Activated T-helper 17 cell treated with anti-CD3 and anti-CD28 coated beads, Interleukin-2, amount 50 U/mL, for 72 hours (primary cell): ENCODE results near the gene TRIM44. TPM values are rescaled to one million over a fixed set of nuclear protein-coding genes. Genes with fewer than 3 reads are reported as not detected.

Source experiments
- ATAC-seq: fragments of 150-1000 bp; cut with Tn5 transposase; replicated peaks from 2 replicates; pipeline ENCODE4 v1.10.0; 2021; ENCODE audit warnings: mild to moderate bottlenecking, moderate library complexity
- H3K27ac Mint-ChIP-seq: one replicate; pipeline ENCODE4 v1.8.0; 2022; ENCODE audit warnings: mixed read lengths
- H3K27me3 Mint-ChIP-seq: one replicate; pipeline ENCODE4 v1.8.0; 2022; ENCODE audit warnings: mixed read lengths
- H3K36me3 Mint-ChIP-seq: one replicate; pipeline ENCODE4 v1.8.0; 2022; ENCODE audit warnings: low read depth, mild to moderate bottlenecking, mixed read lengths
- H3K4me1 Mint-ChIP-seq: one replicate; pipeline ENCODE4 v1.8.0; 2022; ENCODE audit warnings: mixed read lengths
- H3K4me3 Mint-ChIP-seq: one replicate; pipeline ENCODE4 v1.8.0; 2022; ENCODE audit warnings: mild to moderate bottlenecking, mixed read lengths
- H3K9me3 Mint-ChIP-seq: one replicate; pipeline ENCODE4 v1.8.0; 2022; ENCODE audit warnings: mixed read lengths
- total RNA-seq, 2 donors: library from RNA; stranded (reverse); gene quantifications; one replicate each; pipeline ENCODE4 v1.2.3, GENCODE V29; 2022

TRIM44 gene
- total RNA-seq, 2 donors from 2014 or later: 14.3 to 17.7 TPM

- peaks cover 47% of the 10 kb centered on the region for H3K4me1 Mint-ChIP-seq
- H3K4me3 Mint-ChIP-seq: no peak overlapping the region
- H3K27ac Mint-ChIP-seq: peak overlapping the region; percentile 16
- H3K36me3 Mint-ChIP-seq: peaks cover 6% of the 10 kb centered on the region
- no peak for ATAC-seq
- no peaks in the 10 kb centered on the region for H3K27me3 Mint-ChIP-seq
- H3K9me3 Mint-ChIP-seq: no peaks in the 10 kb centered on the region
Observed at GRCh38 chr11:35675901-35676610, 13.5 kb downstream of the TRIM44 start.

DNA sequence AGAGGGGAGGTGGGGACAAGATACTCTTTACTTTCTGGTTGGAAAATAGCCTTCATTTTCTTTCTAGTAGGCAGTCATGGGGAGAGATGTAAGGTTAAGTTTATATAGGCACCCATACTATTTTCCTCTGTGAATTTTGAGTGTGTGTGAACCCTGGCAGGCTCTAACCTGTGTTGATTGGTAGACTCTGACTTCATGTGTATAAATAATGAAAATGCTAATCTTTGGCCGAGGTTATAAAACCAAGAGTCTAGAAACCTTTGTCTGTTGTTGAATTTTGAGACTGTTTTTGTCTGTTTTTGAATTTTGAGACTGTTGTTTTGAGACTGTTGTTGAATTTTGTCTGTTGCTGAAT, 14.0 kb downstream of the TRIM44 start:
- Mint-ChIP-seq H3K36me3 (peaks cover 6% of the 10 kb centered on the region), H3K9me3 (no peaks in the 10 kb centered on the region), H3K27me3 (no peaks in the 10 kb centered on the region), H3K27ac (peak overlapping the region; percentile 16), H3K4me3 (no peak overlapping the region), H3K4me1 (peaks cover 47% of the 10 kb centered on the region)
- no peak for ATAC-seq

DNA sequence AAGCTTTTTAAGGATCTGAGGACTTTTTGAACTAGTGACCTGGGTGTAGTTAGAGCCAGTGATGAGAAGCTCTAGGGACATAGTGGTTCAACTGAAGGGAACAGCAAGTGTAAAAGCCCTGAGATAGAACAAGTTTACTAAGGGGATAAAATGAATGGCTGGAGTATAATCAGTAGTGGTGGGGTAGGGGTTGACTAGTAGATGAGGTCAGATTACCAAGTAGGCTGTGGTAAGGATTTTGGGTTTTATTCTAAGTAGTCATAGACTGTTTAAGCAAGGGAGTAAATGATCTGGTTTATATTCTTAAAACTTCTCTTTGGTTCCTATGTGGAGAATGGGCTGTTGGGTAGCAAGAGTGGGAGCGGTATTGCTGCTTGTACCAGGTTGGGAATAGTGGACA, 15.3 kb downstream of the TRIM44 start:
- H3K27ac Mint-ChIP-seq: peak overlapping the region; percentile 23
- H3K4me1 Mint-ChIP-seq: peaks cover 44% of the 10 kb centered on the region
- peak; percentile 56 for ATAC-seq
- H3K27me3 Mint-ChIP-seq: no peaks in the 10 kb centered on the region
- no peak overlapping the region for H3K4me3 Mint-ChIP-seq
- H3K9me3 Mint-ChIP-seq: no peaks in the 10 kb centered on the region
- peaks cover 6% of the 10 kb centered on the region for H3K36me3 Mint-ChIP-seq

GRCh38 chr11:35678471-35678870, 15.9 kb downstream of the TRIM44 start:
- Mint-ChIP-seq H3K27me3 (no peaks in the 10 kb centered on the region), H3K36me3 (peaks cover 6% of the 10 kb centered on the region), H3K4me1 (peaks cover 45% of the 10 kb centered on the region), H3K4me3 (no peak overlapping the region), H3K27ac (no peak overlapping the region), H3K9me3 (no peaks in the 10 kb centered on the region)
- ATAC-seq: no peak

DNA sequence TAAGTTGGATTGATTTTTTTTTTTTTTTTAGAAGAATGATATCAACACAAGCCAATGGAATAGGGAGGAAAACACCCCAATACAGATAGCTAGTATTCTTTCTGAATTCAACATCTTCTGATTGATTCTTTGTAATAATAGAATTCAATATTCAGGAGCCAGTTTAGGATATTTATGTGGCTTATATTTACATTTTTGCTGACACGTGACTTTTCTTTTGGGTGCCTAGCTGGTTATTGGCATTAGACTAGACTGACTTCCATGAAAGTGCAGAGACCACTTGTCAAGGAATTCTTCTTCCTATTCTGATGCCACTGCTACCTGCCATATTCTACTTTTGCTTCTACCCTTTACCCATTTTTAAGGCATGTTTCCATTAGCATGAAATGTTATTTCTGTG, 16.4 kb downstream of the TRIM44 start:
- Mint-ChIP-seq H3K9me3 (no peaks in the 10 kb centered on the region), H3K4me1 (peaks cover 43% of the 10 kb centered on the region), H3K36me3 (peaks cover 6% of the 10 kb centered on the region), H3K4me3 (no peak overlapping the region), H3K27ac (no peak overlapping the region), H3K27me3 (no peaks in the 10 kb centered on the region)
- ATAC-seq: no peak

DNA sequence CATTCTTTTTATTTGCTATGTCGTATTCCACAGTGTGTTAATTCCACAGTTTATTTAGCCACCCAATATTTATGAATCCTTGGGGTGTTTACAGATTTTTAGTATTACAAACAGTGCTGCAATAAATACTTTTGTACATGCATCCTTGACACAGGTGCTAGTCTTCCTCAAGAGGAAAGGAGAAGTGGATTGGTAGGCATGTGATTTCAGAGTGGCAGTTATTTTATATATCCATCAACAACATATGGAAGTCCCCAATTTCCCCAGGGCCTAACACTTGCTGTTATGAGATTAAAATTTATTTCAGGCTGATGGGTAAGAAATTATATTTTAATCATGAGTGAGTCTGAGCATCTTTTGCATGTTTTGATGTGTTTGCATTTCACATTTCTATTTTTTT, 17.9 kb downstream of the TRIM44 start:
- Mint-ChIP-seq H3K4me3 (no peak overlapping the region), H3K27ac (no peak overlapping the region), H3K9me3 (no peaks in the 10 kb centered on the region), H3K36me3 (peaks cover 14% of the 10 kb centered on the region), H3K27me3 (no peaks in the 10 kb centered on the region), H3K4me1 (peaks cover 34% of the 10 kb centered on the region)
- no peak for ATAC-seq

GRCh38 chr11:35681163-35681767, 18.7 kb downstream of the TRIM44 start:
- no peaks in the 10 kb centered on the region for H3K9me3 Mint-ChIP-seq
- H3K27ac Mint-ChIP-seq: no peak overlapping the region
- H3K36me3 Mint-ChIP-seq: peaks cover 21% of the 10 kb centered on the region
- no peaks in the 10 kb centered on the region for H3K27me3 Mint-ChIP-seq
- no peak overlapping the region for H3K4me3 Mint-ChIP-seq
- peak; percentile 72 for ATAC-seq
- H3K4me1 Mint-ChIP-seq: peaks cover 29% of the 10 kb centered on the region

DNA sequence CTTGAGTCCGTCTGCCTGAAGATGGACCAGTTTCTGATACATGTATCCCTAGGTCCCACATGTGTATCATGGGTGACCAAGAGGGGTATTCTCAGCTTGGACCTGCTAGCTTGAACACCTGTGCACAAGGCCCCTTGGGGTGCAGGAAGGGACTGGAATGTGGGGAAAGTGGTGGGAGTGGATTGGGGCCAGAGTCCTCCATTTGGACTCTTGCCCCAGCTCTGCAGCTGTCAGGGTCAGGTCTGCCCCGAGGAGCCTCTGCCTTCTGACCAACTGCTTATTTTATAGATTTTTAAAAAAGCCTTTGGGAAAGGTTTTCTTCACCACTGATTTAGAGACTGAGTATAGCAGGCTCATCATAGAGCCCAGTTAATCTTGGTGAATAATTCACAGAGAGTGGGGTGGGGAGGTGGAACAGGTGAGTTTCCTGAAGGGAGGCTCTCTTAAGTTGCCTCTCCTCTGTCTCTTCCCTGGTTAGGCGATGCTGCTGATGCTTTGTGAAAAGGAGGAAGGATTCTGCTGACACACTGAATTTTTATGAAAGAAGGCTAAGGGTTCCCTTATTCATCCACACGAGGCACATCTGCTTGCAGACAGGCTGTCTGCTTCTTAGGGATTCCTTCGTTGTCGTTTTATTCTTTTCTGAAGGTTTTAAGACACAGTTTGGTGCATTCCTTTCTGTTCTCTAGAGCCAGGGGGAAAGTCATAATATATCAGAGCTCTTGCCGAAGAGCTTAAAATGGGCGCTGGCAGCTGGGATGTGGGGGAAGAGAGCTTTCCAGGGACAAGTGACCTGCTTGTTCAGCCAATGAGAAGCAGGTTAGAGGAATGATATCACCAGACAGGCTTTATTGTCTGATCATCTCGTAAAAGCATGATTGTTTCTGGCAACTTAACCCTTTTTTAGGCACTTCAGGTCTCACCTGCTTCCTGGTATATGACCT, 19.9 kb downstream of the TRIM44 start:
- no peak for ATAC-seq
- Mint-ChIP-seq H3K9me3 (no peaks in the 10 kb centered on the region), H3K27me3 (no peaks in the 10 kb centered on the region), H3K27ac (peak overlapping the region; percentile 33), H3K36me3 (peaks cover 34% of the 10 kb centered on the region), H3K4me3 (no peak overlapping the region), H3K4me1 (peaks cover 29% of the 10 kb centered on the region)

GRCh38 chr11:35683728-35684339, 21.3 kb downstream of the TRIM44 start:
- no peaks in the 10 kb centered on the region for H3K9me3 Mint-ChIP-seq
- H3K36me3 Mint-ChIP-seq: peaks cover 41% of the 10 kb centered on the region

GRCh38 chr11:35688023-35688422, 25.4 kb downstream of the TRIM44 start:
- no peak overlapping the region for H3K4me3 Mint-ChIP-seq
- H3K27me3 Mint-ChIP-seq: no peaks in the 10 kb centered on the region
- peaks cover 66% of the 10 kb centered on the region for H3K36me3 Mint-ChIP-seq
- no peaks in the 10 kb centered on the region for H3K9me3 Mint-ChIP-seq
- H3K27ac Mint-ChIP-seq: no peak overlapping the region
- peaks cover 11% of the 10 kb centered on the region for H3K4me1 Mint-ChIP-seq
- ATAC-seq: peak; percentile 56

More at GRCh38 chr11:35683728-35684339, 21.3 kb downstream of the TRIM44 start:
- Mint-ChIP-seq H3K27ac (no peak overlapping the region), H3K27me3 (no peaks in the 10 kb centered on the region), H3K4me1 (peaks cover 21% of the 10 kb centered on the region), H3K4me3 (no peak overlapping the region)
- ATAC-seq: no peak

GRCh38 chr11:35689081-35689996, 26.8 kb downstream of the TRIM44 start:
- H3K27ac Mint-ChIP-seq: no peak overlapping the region
- H3K36me3 Mint-ChIP-seq: peaks cover 80% of the 10 kb centered on the region
- H3K4me1 Mint-ChIP-seq: peaks cover 3% of the 10 kb centered on the region

GRCh38 chr11:35702126-35702525, 39.6 kb downstream of the TRIM44 start:
- Mint-ChIP-seq H3K4me3 (no peak overlapping the region), H3K36me3 (peaks cover 4% of the 10 kb centered on the region), H3K27me3 (no peaks in the 10 kb centered on the region), H3K4me1 (no peaks in the 10 kb centered on the region), H3K27ac (no peak overlapping the region), H3K9me3 (no peaks in the 10 kb centered on the region)
- ATAC-seq: no peak

More at GRCh38 chr11:35689081-35689996, 26.8 kb downstream of the TRIM44 start:
- no peaks in the 10 kb centered on the region for H3K27me3 Mint-ChIP-seq
- no peaks in the 10 kb centered on the region for H3K9me3 Mint-ChIP-seq
- ATAC-seq: no peak
- no peak overlapping the region for H3K4me3 Mint-ChIP-seq

GRCh38 chr11:35709376-35709775, 46.8 kb downstream of the TRIM44 start:
- H3K27ac Mint-ChIP-seq: no peak overlapping the region
- H3K27me3 Mint-ChIP-seq: no peaks in the 10 kb centered on the region
- H3K4me1 Mint-ChIP-seq: no peaks in the 10 kb centered on the region
- no peak for ATAC-seq
- H3K4me3 Mint-ChIP-seq: no peak overlapping the region
- no peaks in the 10 kb centered on the region for H3K9me3 Mint-ChIP-seq
- no peaks in the 10 kb centered on the region for H3K36me3 Mint-ChIP-seq
